Astrocyte of the hippocampus (primary cell): Measurements from ENCODE around the gene ZCCHC7.
A peak's percentile ranks its signal among the peaks of the same experiment; 100 is the strongest.
"Not testable (repeated sequence)": the region's sequence is repeated elsewhere in the genome, so short reads cannot be mapped to it uniquely, and the experiment has no call there.

Source experiments
- DNase-seq: peaks from one replicate; pipeline ENCODE4 v3.0.0; 2011; ENCODE audit warnings: low read depth, low spot score

The ZCCHC7 gene

GRCh38 chr9:37120843-37121335 lies 515 bp downstream of the ZCCHC7 start:
- DNase-seq: not testable (repeated sequence)

GRCh38 chr9:37121881-37122280 lies 1.5 kb downstream of the ZCCHC7 start:
- DNase-seq: peak; percentile 10

- DNase-seq: no peak
Measured at GRCh38 chr9:37126214-37126788, 5.9 kb downstream of the ZCCHC7 start.

- DNase-seq: no peak
Measured at GRCh38 chr9:37127018-37127417, 6.6 kb downstream of the ZCCHC7 start.

- no peak for DNase-seq
Measured at GRCh38 chr9:37128051-37128450, 7.7 kb downstream of the ZCCHC7 start.

GRCh38 chr9:37134166-37134565 lies 13.8 kb downstream of the ZCCHC7 start:
- no peak for DNase-seq

- DNase-seq: no peak
Measured at GRCh38 chr9:37141015-37141414, 20.6 kb downstream of the ZCCHC7 start.

- DNase-seq: peak; percentile 34
Measured at GRCh38 chr9:37144762-37145161, 24.4 kb downstream of the ZCCHC7 start.

GRCh38 chr9:37146410-37146809 lies 26.0 kb downstream of the ZCCHC7 start:
- no peak for DNase-seq

GRCh38 chr9:37148181-37148580 lies 27.8 kb downstream of the ZCCHC7 start:
- no peak for DNase-seq

GRCh38 chr9:37149666-37150308 lies 29.4 kb downstream of the ZCCHC7 start:
- no peak for DNase-seq

- no peak for DNase-seq
Measured at GRCh38 chr9:37150415-37150814, 30.0 kb downstream of the ZCCHC7 start.

GRCh38 chr9:37151812-37152211 lies 31.4 kb downstream of the ZCCHC7 start:
- no peak for DNase-seq

GRCh38 chr9:37152365-37152764 lies 32.0 kb downstream of the ZCCHC7 start:
- no peak for DNase-seq

GRCh38 chr9:37155601-37156000 lies 35.2 kb downstream of the ZCCHC7 start:
- no peak for DNase-seq

GRCh38 chr9:37156205-37156604 lies 35.8 kb downstream of the ZCCHC7 start:
- no peak for DNase-seq

- DNase-seq: peak; percentile 20
Measured at GRCh38 chr9:37156781-37157356, 36.5 kb downstream of the ZCCHC7 start.

GRCh38 chr9:37157726-37158377 lies 37.5 kb downstream of the ZCCHC7 start:
- DNase-seq: no peak

- no peak for DNase-seq
Measured at GRCh38 chr9:37163299-37163698, 42.9 kb downstream of the ZCCHC7 start.

- not testable (repeated sequence) for DNase-seq
Measured at GRCh38 chr9:37164335-37164734, 44.0 kb downstream of the ZCCHC7 start.

- DNase-seq: no peak
Measured at GRCh38 chr9:37165644-37166043, 45.3 kb downstream of the ZCCHC7 start.

- no peak for DNase-seq
Measured at GRCh38 chr9:37167456-37168047, 47.2 kb downstream of the ZCCHC7 start.
